ENCODE measurements around the gene VPS16. TPM values are rescaled to one million over a fixed set of nuclear protein-coding genes. Genes with fewer than 3 reads are reported as not detected.

VPS16 gene
- total and polyA plus RNA-seq, 10 donors = 32.0 to 104 (median 44.5) TPM

GRCh38 chr20:2902291-2902690 is 61.7 kb downstream of the VPS16 start:
- intact Hi-C loops (cut with DNase I; ENCODE audit: low total_unique reads) = no loop called here
- no peaks in the 10 kb centered on the region for H3K36me3 ChIP-seq
- H3K27me3 ChIP-seq (replicated peaks in 1 of 7) = no peaks in the 10 kb centered on the region
- no peak for TF ChIP-seq POLR2A (IDR thresholded peaks at IDR 0.05)
- TF ChIP-seq, protein P1, sequence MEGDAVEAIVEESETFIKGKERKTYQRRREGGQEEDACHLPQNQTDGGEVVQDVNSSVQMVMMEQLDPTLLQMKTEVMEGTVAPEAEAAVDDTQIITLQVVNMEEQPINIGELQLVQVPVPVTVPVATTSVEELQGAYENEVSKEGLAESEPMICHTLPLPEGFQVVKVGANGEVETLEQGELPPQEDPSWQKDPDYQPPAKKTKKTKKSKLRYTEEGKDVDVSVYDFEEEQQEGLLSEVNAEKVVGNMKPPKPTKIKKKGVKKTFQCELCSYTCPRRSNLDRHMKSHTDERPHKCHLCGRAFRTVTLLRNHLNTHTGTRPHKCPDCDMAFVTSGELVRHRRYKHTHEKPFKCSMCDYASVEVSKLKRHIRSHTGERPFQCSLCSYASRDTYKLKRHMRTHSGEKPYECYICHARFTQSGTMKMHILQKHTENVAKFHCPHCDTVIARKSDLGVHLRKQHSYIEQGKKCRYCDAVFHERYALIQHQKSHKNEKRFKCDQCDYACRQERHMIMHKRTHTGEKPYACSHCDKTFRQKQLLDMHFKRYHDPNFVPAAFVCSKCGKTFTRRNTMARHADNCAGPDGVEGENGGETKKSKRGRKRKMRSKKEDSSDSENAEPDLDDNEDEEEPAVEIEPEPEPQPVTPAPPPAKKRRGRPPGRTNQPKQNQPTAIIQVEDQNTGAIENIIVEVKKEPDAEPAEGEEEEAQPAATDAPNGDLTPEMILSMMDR (IDR thresholded peaks at IDR 0.05 in 8 of 11, conservative IDR thresholded peaks at IDR 0.05 in 3 of 11) = no peak
- TF ChIP-seq POLR2AphosphoS5 (IDR thresholded peaks at IDR 0.05) = no peak
- no peak for DNase-seq
- H3K27ac ChIP-seq = no peak overlapping the region
- peaks cover 0 to 58% (median 33%) of the 10 kb centered on the region in 6 donors for H3K4me1 ChIP-seq
- H3K4me3 ChIP-seq = no peak overlapping the region
- no peaks in the 10 kb centered on the region for H3K9me3 ChIP-seq
- 0 to 82% (median 36%) methylated on average over 1 of the region's 1 CpG for WGBS, 5 donors

DNA sequence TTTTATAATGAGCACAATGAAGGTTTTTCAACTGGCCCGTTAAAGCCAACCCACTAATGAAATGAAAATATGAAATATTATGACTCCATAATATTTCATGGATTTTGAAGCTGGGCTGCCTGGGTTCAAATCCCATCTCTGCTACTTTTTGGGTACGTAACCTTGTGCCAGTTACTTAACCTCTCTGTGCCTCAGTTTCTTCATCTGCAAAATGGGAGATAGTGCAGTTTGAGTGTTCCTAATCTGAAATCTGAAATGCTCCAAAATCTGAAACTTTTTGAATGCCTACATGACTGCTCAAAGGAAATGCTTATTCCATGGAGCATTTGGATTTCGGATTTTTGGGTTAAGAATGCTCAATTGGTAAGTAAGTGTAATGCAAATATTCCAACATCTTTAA is 62.3 kb downstream of the VPS16 start:
- Histone ChIP-seq H3K4me1 (peaks cover 0 to 62% (median 33%) of the 10 kb centered on the region in 6 donors), H3K27me3 (replicated peaks in 1 of 7) (no peaks in the 10 kb centered on the region), H3K36me3 (no peaks in the 10 kb centered on the region), H3K4me3 (no peak overlapping the region), H3K9me3 (no peaks in the 10 kb centered on the region), H3K27ac (no peak overlapping the region)
- WGBS, 5 donors = 93 to 98% (median 96%) methylated on average over 3 of the region's 3 CpGs
- intact Hi-C loops (cut with DNase I; ENCODE audit: low total_unique reads) = no loop called here
- TF ChIP-seq POLR2A (IDR thresholded peaks at IDR 0.05) = no peak
- TF ChIP-seq, protein P1 (IDR thresholded peaks at IDR 0.05 in 8 of 11, conservative IDR thresholded peaks at IDR 0.05 in 3 of 11) = no peak
- TF ChIP-seq POLR2AphosphoS5 (IDR thresholded peaks at IDR 0.05) = no peak
- no peak for DNase-seq

DNA sequence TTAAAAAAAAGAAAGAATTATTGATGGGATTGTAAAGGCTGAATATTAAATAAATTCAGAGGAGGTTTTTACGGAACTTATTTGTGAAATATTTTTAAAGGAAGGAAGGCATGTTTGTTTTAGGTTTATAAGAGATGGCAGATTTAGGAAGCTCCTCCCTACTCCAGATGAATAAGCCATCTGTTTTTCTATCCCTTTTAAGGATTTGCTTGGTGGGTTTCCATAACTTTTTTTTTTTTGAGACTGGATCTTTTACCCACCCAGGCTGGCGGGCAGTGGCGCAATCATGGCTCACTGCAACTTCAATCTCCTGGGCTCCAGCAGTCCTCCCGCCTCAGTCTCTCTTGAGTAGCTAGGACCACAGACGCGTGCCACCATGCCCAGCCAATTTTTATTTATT is 63.1 kb downstream of the VPS16 start:
- H3K4me1 ChIP-seq = peaks cover 0 to 56% (median 33%) of the 10 kb centered on the region in 6 donors
- intact Hi-C loops (cut with DNase I; ENCODE audit: low total_unique reads) = no loop called here
- TF ChIP-seq POLR2AphosphoS5 (IDR thresholded peaks at IDR 0.05) (no peak), POLR2A (IDR thresholded peaks at IDR 0.05) (no peak)
- TF ChIP-seq, protein P1 (IDR thresholded peaks at IDR 0.05 in 8 of 11, conservative IDR thresholded peaks at IDR 0.05 in 3 of 11) = no peak
- no peaks in the 10 kb centered on the region for H3K27me3 ChIP-seq (replicated peaks in 1 of 7)
- no peak overlapping the region for H3K27ac ChIP-seq
- H3K9me3 ChIP-seq = no peaks in the 10 kb centered on the region
- no peaks in the 10 kb centered on the region for H3K36me3 ChIP-seq
- H3K4me3 ChIP-seq = no peak overlapping the region
- 87 to 99% (median 97%) methylated on average over 6 of the region's 6 CpGs for WGBS, 5 donors
- DNase-seq = no peak

DNA sequence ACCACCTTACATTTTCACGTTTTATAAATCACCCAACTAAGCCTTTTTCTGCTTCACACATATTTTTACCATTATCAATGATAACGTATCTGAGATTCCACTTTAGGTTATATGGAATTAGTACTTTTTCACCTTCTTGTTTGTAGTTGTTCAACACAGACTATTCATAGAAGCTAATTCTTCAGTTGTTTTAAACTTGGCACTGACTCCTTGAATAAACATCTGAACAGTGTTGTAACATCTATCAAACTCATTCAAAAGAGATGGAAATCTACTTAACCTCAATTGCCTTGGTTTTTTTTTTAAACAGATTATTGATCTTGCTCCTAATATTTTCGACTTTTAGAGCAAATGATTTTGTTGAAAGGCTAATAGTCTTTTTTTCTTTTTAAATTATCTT is 67.0 kb downstream of the VPS16 start:
- no peak for DNase-seq
- H3K36me3 ChIP-seq = peaks cover 0 to 5% (median 0%) of the 10 kb centered on the region in 6 donors
- WGBS, 5 donors = 88 to 95% (median 91%) methylated on average over 3 of the region's 3 CpGs
- TF ChIP-seq, protein P1 (IDR thresholded peaks at IDR 0.05 in 8 of 11, conservative IDR thresholded peaks at IDR 0.05 in 3 of 11) = no peak
- TF ChIP-seq POLR2AphosphoS5 (IDR thresholded peaks at IDR 0.05) = no peak
- no peak for TF ChIP-seq POLR2A (IDR thresholded peaks at IDR 0.05)
- H3K4me3 ChIP-seq = no peak overlapping the region
- intact Hi-C loops (cut with DNase I; ENCODE audit: low total_unique reads) = no loop called here
- H3K27ac ChIP-seq = no peak overlapping the region
- H3K4me1 ChIP-seq = peaks cover 0 to 18% (median 0%) of the 10 kb centered on the region in 6 donors
- no peaks in the 10 kb centered on the region for H3K9me3 ChIP-seq
- no peaks in the 10 kb centered on the region for H3K27me3 ChIP-seq (replicated peaks in 1 of 7)

All from spleen (tissue), 11 donors.